HG03175 (cell line): ENCODE measurements around the gene OR2V2.
"Not testable (repeated sequence)": the region's sequence is repeated elsewhere in the genome, so short reads cannot be mapped to it uniquely, and the experiment has no call there.

Source experiments
- ATAC-seq: cut with Tn5 transposase; IDR thresholded peaks from one replicate; pipeline ENCODE4 v1.9.1; 2021; ENCODE audit warnings: mild to moderate bottlenecking, moderate library complexity; ENCODE audit not compliant: unreplicated experiment

OR2V2 gene

GRCh38 chr5:181114844-181115778 is 32.3 kb upstream of the OR2V2 start:
- no peak for ATAC-seq

GRCh38 chr5:181118369-181118768 is 29.0 kb upstream of the OR2V2 start:
- no peak for ATAC-seq

GRCh38 chr5:181119105-181119504 is 28.3 kb upstream of the OR2V2 start:
- no peak for ATAC-seq

GRCh38 chr5:181120306-181120705 is 27.1 kb upstream of the OR2V2 start:
- no peak for ATAC-seq

- no peak for ATAC-seq
Measured at GRCh38 chr5:181120761-181121160, 26.6 kb upstream of the OR2V2 start.

GRCh38 chr5:181121675-181122561 is 25.5 kb upstream of the OR2V2 start:
- no peak for ATAC-seq

- ATAC-seq: no peak
Measured at GRCh38 chr5:181124526-181124925, 22.9 kb upstream of the OR2V2 start.

GRCh38 chr5:181126841-181127240 is 20.5 kb upstream of the OR2V2 start:
- ATAC-seq: no peak

- ATAC-seq: no peak
Measured at GRCh38 chr5:181127456-181127855, 19.9 kb upstream of the OR2V2 start.

GRCh38 chr5:181127907-181128626 is 19.3 kb upstream of the OR2V2 start:
- ATAC-seq: no peak

- no peak for ATAC-seq
Measured at GRCh38 chr5:181129601-181130000, 17.8 kb upstream of the OR2V2 start.

GRCh38 chr5:181130081-181130480 is 17.3 kb upstream of the OR2V2 start:
- ATAC-seq: not testable (repeated sequence)

GRCh38 chr5:181130832-181131496 is 16.4 kb upstream of the OR2V2 start, which contains the start of gene OR2V1:
Gene OR2V1 (minus strand): TSS chr5:181131169. CDS start chr5:181125304, 5,865 bp downstream.
- no peak for ATAC-seq

- no peak for ATAC-seq
Measured at GRCh38 chr5:181131514-181131913, 15.9 kb upstream of the OR2V2 start.

- ATAC-seq: no peak
Measured at GRCh38 chr5:181133083-181133482, 14.3 kb upstream of the OR2V2 start.

- no peak for ATAC-seq
Measured at GRCh38 chr5:181133610-181134231, 13.7 kb upstream of the OR2V2 start.

GRCh38 chr5:181134259-181134658 is 13.1 kb upstream of the OR2V2 start:
- ATAC-seq: no peak

GRCh38 chr5:181136361-181136955 is 10.9 kb upstream of the OR2V2 start:
- ATAC-seq: no peak

- ATAC-seq: no peak
Measured at GRCh38 chr5:181138258-181138657, 9.1 kb upstream of the OR2V2 start.

GRCh38 chr5:181140766-181141165 is 6.6 kb upstream of the OR2V2 start:
- ATAC-seq: no peak
